H9 (cell line): Measurements from ENCODE around the gene FAM131C. TPM values are rescaled to one million over a fixed set of nuclear protein-coding genes. Genes with fewer than 3 reads are reported as not detected.
"Not testable (repeated sequence)": the region's sequence is repeated elsewhere in the genome, so short reads cannot be mapped to it uniquely, and the experiment has no call there.

Experiments used
- DNase-seq: peaks from one replicate; pipeline ENCODE4 v3.0.0-alpha.2; 2017
- H2AFZ ChIP-seq: one replicate; pipeline ENCODE4 v1.6.1; 2013; ENCODE audit warnings: mild to moderate bottlenecking, low read length, control low read depth, moderate library complexity
- H2AK5ac ChIP-seq: 2 replicates; pipeline ENCODE4 v1.6.1; 2013; ENCODE audit warnings: low read length, control low read depth, mixed read lengths; ENCODE audit not compliant: insufficient read length
- H2BK120ac ChIP-seq: one replicate; pipeline ENCODE4 v1.6.1; 2013; ENCODE audit warnings: low read depth, mild to moderate bottlenecking, low read length, control low read depth, inconsistent platforms; ENCODE audit not compliant: poor library complexity, severe bottlenecking
- H2BK12ac ChIP-seq: 2 replicates; pipeline ENCODE4 v1.6.1; 2013; ENCODE audit warnings: low read length, control low read depth, mixed read lengths, low read depth; ENCODE audit not compliant: insufficient read length
- H2BK15ac ChIP-seq: 2 replicates; pipeline ENCODE4 v1.6.1; 2013; ENCODE audit warnings: low read depth, low read length, control low read depth
- H2BK20ac ChIP-seq: one replicate; pipeline ENCODE4 v1.6.1; 2013; ENCODE audit warnings: low read depth, mild to moderate bottlenecking, low read length, control low read depth, inconsistent platforms; ENCODE audit not compliant: poor library complexity, severe bottlenecking
- H2BK5ac ChIP-seq: 2 replicates; pipeline ENCODE4 v1.6.1; 2013; ENCODE audit warnings: low read length, control low read depth, mixed read lengths; ENCODE audit not compliant: insufficient read length
- H3K14ac ChIP-seq: 2 replicates; pipeline ENCODE4 v1.6.1; 2013; ENCODE audit warnings: low read length, control low read depth; ENCODE audit not compliant: insufficient read depth
- H3K18ac ChIP-seq: 2 replicates; pipeline ENCODE4 v1.6.1; 2013; ENCODE audit warnings: low read depth, mild to moderate bottlenecking, mixed read lengths, low read length, control low read depth; ENCODE audit not compliant: insufficient read length
- H3K23ac ChIP-seq: 2 replicates; pipeline ENCODE4 v1.6.1; 2013; ENCODE audit warnings: low read length, control low read depth, mixed read lengths, low read depth; ENCODE audit not compliant: insufficient read length
- H3K23me2 ChIP-seq: 2 replicates; pipeline ENCODE4 v1.6.1; 2013; ENCODE audit warnings: low read depth, mild to moderate bottlenecking, mixed read lengths, low read length, control low read depth; ENCODE audit not compliant: insufficient read length, poor library complexity, severe bottlenecking
- H3K27ac ChIP-seq: 2 replicates; pipeline ENCODE4 v1.5.1; 2013; ENCODE audit warnings: low read length, control low read depth, mixed read lengths, low read depth; ENCODE audit not compliant: insufficient read length
- H3K27me3 ChIP-seq: 2 replicates; pipeline ENCODE4 v1.6.1; 2013; ENCODE audit warnings: low read length, control low read depth, inconsistent platforms; ENCODE audit not compliant: insufficient read depth
- H3K4ac ChIP-seq: 2 replicates; pipeline ENCODE4 v1.6.1; 2013; ENCODE audit warnings: low read depth, mild to moderate bottlenecking, control low read depth, inconsistent platforms, low read length, moderate library complexity
- H3K4me1 ChIP-seq: 2 replicates; pipeline ENCODE4 v1.6.1; 2013; ENCODE audit warnings: low read length, control low read depth, inconsistent platforms; ENCODE audit not compliant: insufficient read depth
- H3K4me2 ChIP-seq: 2 replicates; pipeline ENCODE4 v1.6.1; 2013; ENCODE audit warnings: low read length, control low read depth, mixed read lengths; ENCODE audit not compliant: insufficient read length, insufficient read depth
- H3K56ac ChIP-seq: 2 replicates; pipeline ENCODE4 v1.6.1; 2013; ENCODE audit warnings: low read depth, mild to moderate bottlenecking, mixed read lengths, low read length, control low read depth; ENCODE audit not compliant: insufficient read length
- H3K79me1 ChIP-seq: 2 replicates; pipeline ENCODE4 v1.6.1; 2013; ENCODE audit warnings: low read depth, mild to moderate bottlenecking, moderate library complexity, low read length, control low read depth, inconsistent platforms; ENCODE audit not compliant: insufficient read depth, poor library complexity, severe bottlenecking
- H3K79me2 ChIP-seq: 2 replicates; pipeline ENCODE4 v1.6.1; 2013; ENCODE audit warnings: low read length, control low read depth, inconsistent platforms; ENCODE audit not compliant: insufficient read depth
- H3K9ac ChIP-seq: 2 replicates; pipeline ENCODE4 v1.6.1; 2013; ENCODE audit warnings: low read length, control low read depth, mixed read lengths; ENCODE audit not compliant: insufficient read length; ENCODE audit errors: extremely low read depth
- H3K9me3 ChIP-seq: one replicate; pipeline ENCODE4 v1.6.1; 2013; ENCODE audit warnings: low read depth, low read length, inconsistent platforms; ENCODE audit not compliant: control insufficient read depth
- H3T11ph ChIP-seq: one replicate; pipeline ENCODE4 v1.6.1; 2013; ENCODE audit warnings: mild to moderate bottlenecking, low read length, control low read depth, inconsistent platforms
- H4K20me1 ChIP-seq: one replicate; pipeline ENCODE4 v1.6.1; 2013; ENCODE audit not compliant: control insufficient read depth, insufficient read length, insufficient read depth
- H4K5ac ChIP-seq: 2 replicates; pipeline ENCODE4 v1.6.1; 2013; ENCODE audit warnings: low read depth, mild to moderate bottlenecking, mixed read lengths, low read length, control low read depth; ENCODE audit not compliant: insufficient read length
- H4K8ac ChIP-seq: replicated peaks from 2 replicates; pipeline ENCODE4 v1.6.1; 2013; ENCODE audit warnings: low read length, control low read depth, mixed read lengths, low read depth; ENCODE audit not compliant: insufficient read length
- H4K91ac ChIP-seq: 2 replicates; pipeline ENCODE4 v1.6.1; 2013; ENCODE audit warnings: low read depth, mild to moderate bottlenecking, moderate library complexity, mixed read lengths, low read length, control low read depth; ENCODE audit not compliant: insufficient read length
- H3K27ac Mint-ChIP-seq, 3 experiments: 2 replicates in 2 of 3; 3 replicates in 1 of 3; pipeline ENCODE4 v1.8.0; 2020 to 2021; ENCODE audit warnings: mixed read lengths in 3 of 3, mild to moderate bottlenecking in 1 of 3, moderate library complexity in 1 of 3
- H3K27me3 Mint-ChIP-seq: 2 replicates; pipeline ENCODE4 v1.8.0; 2021; ENCODE audit warnings: low read depth, mild to moderate bottlenecking, moderate library complexity, mixed read lengths
- H3K36me3 Mint-ChIP-seq, 3 experiments: 2 replicates in 2 of 3; 3 replicates in 1 of 3; pipeline ENCODE4 v1.8.0; 2020 to 2021; ENCODE audit warnings: low read depth in 3 of 3, mixed read lengths in 3 of 3; ENCODE audit not compliant: insufficient read depth in 1 of 3
- H3K4me1 Mint-ChIP-seq, 2 experiments: 2 replicates each; pipeline ENCODE4 v1.8.0; 2020; ENCODE audit warnings: mixed read lengths in 2 of 2
- H3K4me3 Mint-ChIP-seq, 2 experiments: 2 replicates in 1 of 2; 3 replicates in 1 of 2; pipeline ENCODE4 v1.8.0; 2020 to 2021; ENCODE audit warnings: mild to moderate bottlenecking in 2 of 2, mixed read lengths in 2 of 2, moderate library complexity in 1 of 2
- H3K9me3 Mint-ChIP-seq, 2 experiments: 2 replicates in 1 of 2; 3 replicates in 1 of 2; pipeline ENCODE4 v1.8.0; 2020; ENCODE audit warnings: mild to moderate bottlenecking in 2 of 2, mixed read lengths in 2 of 2, moderate library complexity in 1 of 2
- CTCF ChIP-seq: fragments of 200-600 bp; sonication (generic); conservative IDR thresholded peaks from 3 replicates; pipeline ENCODE4 v1.8.0; 2021; ENCODE audit warnings: antibody characterized with exemption, mild to moderate bottlenecking
- WGBS: extraction: QIAGEN DNeasy Blood & Tissue Kit; methylation state at CpG from one replicate; pipeline ENCODE4 v1.1.7; 2013; ENCODE audit warnings: missing lambda C conversion rate, low lambda C conversion rate, mixed read lengths; ENCODE audit not compliant: insufficient read length; ENCODE audit errors: extremely low coverage; 5-methylcytosine and 5-hydroxymethylcytosine counted together
- total RNA-seq: library from RNA; stranded (reverse); gene quantifications from 2 replicates; pipeline ENCODE4 v1.2.1, GENCODE V29; 2021

The FAM131C gene
- total RNA-seq, 1 experiment from 2014 or later: 0.61 TPM

- H4K5ac ChIP-seq: no peak overlapping the region
- no peaks in the 10 kb centered on the region for H3K36me3 Mint-ChIP-seq
- H3K27ac Mint-ChIP-seq: no peak overlapping the region
- H3K4me1 Mint-ChIP-seq: peaks cover 0 to 6% of the 10 kb centered on the region in 2 experiments; a peak in 3 of 4 replicates
- H3K27ac ChIP-seq: no peak overlapping the region
- no peak overlapping the region for H3K4me2 ChIP-seq
- H3K23ac ChIP-seq: no peak overlapping the region
- no peaks in the 10 kb centered on the region for H3K79me2 ChIP-seq
- H3K4me1 ChIP-seq: no peaks in the 10 kb centered on the region
- H4K91ac ChIP-seq: no peak overlapping the region
- H3K79me1 ChIP-seq: no peaks in the 10 kb centered on the region
- H3K9ac ChIP-seq: no peak overlapping the region
- H2AK5ac ChIP-seq: no peak overlapping the region
- no peak overlapping the region for H3K4ac ChIP-seq
- peaks cover 12% of the 10 kb centered on the region for H3K27me3 Mint-ChIP-seq
- no peak overlapping the region for H3T11ph ChIP-seq
- H3K23me2 ChIP-seq: no peaks in the 10 kb centered on the region
- H3K18ac ChIP-seq: no peak overlapping the region
- H4K8ac ChIP-seq: no peak overlapping the region
- H3K14ac ChIP-seq: no peak overlapping the region
- H3K56ac ChIP-seq: no peak overlapping the region
- H2AFZ ChIP-seq: no peak overlapping the region
- no peaks in the 10 kb centered on the region for H3K9me3 Mint-ChIP-seq
- H3K4me3 Mint-ChIP-seq: no peak overlapping the region
- H2BK120ac ChIP-seq: no peak overlapping the region
- H4K20me1 ChIP-seq: no peaks in the 10 kb centered on the region
- no CpG with 5 or more reads among the region's 4 CpGs for WGBS
- H2BK5ac ChIP-seq: no peak overlapping the region
- H2BK15ac ChIP-seq: no peak overlapping the region
- H2BK12ac ChIP-seq: no peak overlapping the region
- no peaks in the 10 kb centered on the region for H3K9me3 ChIP-seq
- no peak for DNase-seq
- H3K27me3 ChIP-seq: no peaks in the 10 kb centered on the region
- TF ChIP-seq CTCF: no peak
- no peak overlapping the region for H2BK20ac ChIP-seq
These were observed 34.9 kb downstream of the FAM131C start for GRCh38 chr1:16038620-16038912.

- H3K23ac ChIP-seq, H4K5ac ChIP-seq, H3K14ac ChIP-seq, H3K4me1 ChIP-seq, H3K9me3 ChIP-seq, H3K4me3 Mint-ChIP-seq, H3K27ac ChIP-seq, H3K4me2 ChIP-seq, H3K27me3 Mint-ChIP-seq, H4K20me1 ChIP-seq, H3K18ac ChIP-seq, H3K9me3 Mint-ChIP-seq, H2BK15ac ChIP-seq, DNase-seq, H2AFZ ChIP-seq, H4K8ac ChIP-seq, H2BK12ac ChIP-seq, H2AK5ac ChIP-seq, H3K4ac ChIP-seq, H2BK5ac ChIP-seq, H3K79me2 ChIP-seq, H3K27me3 ChIP-seq, H3K56ac ChIP-seq, H3K36me3 Mint-ChIP-seq, H3K27ac Mint-ChIP-seq, H2BK20ac ChIP-seq, H3K23me2 ChIP-seq, H3K79me1 ChIP-seq, H2BK120ac ChIP-seq, H3T11ph ChIP-seq, H4K91ac ChIP-seq, H3K9ac ChIP-seq: not testable (repeated sequence)
- peaks cover 5 to 11% of the 10 kb centered on the region in 2 experiments for H3K4me1 Mint-ChIP-seq
- no CpG with 5 or more reads among the region's 11 CpGs for WGBS
These were observed 37.0 kb downstream of the FAM131C start for GRCh38 chr1:16036461-16036860.
